MCF 10A (cell line): ENCODE data around the gene PFKFB4. TPM values are rescaled to one million over a fixed set of nuclear protein-coding genes. Genes with fewer than 3 reads are reported as not detected.
A peak's percentile ranks its signal among the peaks of the same experiment; 100 is the strongest.

Experiments
- BruUV-seq: library from RNA; stranded (reverse); fragments of 400-500 nt; replicated peaks from 2 replicates; lab custom pipeline; 2021; lab: Mats Ljungman, UMichigan
- CTCF ChIA-PET: fragments of 300-600 bp; sonication (Branson Sonifier 250); formaldehyde crosslinking; extraction: SDS; loops from one replicate; lab custom pipeline; 2021; ENCODE audit warnings: antibody characterized with exemption, inconsistent platforms; lab: Yijun Ruan, JAX
- POLR2A ChIA-PET: fragments of 300-600, 350-650 bp; sonication (Branson Sonifier 250); formaldehyde crosslinking; extraction: SDS; loops from one replicate; lab custom pipeline; 2020; ENCODE audit warnings: antibody characterized with exemption, inconsistent platforms; lab: Yijun Ruan, JAX
- DNase-seq: peaks from one replicate; pipeline ENCODE4 v3.0.0-alpha.2; 2018; ENCODE audit not compliant: unreplicated experiment
- H3K27ac Mint-ChIP-seq: one replicate; pipeline ENCODE4 v1.8.0; 2022; ENCODE audit warnings: mild to moderate bottlenecking, low read depth, mixed read lengths; ENCODE audit not compliant: unreplicated experiment
- H3K27me3 Mint-ChIP-seq: one replicate; pipeline ENCODE4 v1.8.0; 2022; ENCODE audit warnings: mixed read lengths; ENCODE audit not compliant: insufficient read depth, unreplicated experiment
- H3K36me3 Mint-ChIP-seq: one replicate; pipeline ENCODE4 v1.8.0; 2022; ENCODE audit warnings: mild to moderate bottlenecking, moderate library complexity, mixed read lengths; ENCODE audit not compliant: insufficient read depth, unreplicated experiment
- H3K4me1 Mint-ChIP-seq: one replicate; pipeline ENCODE4 v1.8.0; 2022; ENCODE audit warnings: mixed read lengths; ENCODE audit not compliant: insufficient read depth, unreplicated experiment
- H3K4me3 Mint-ChIP-seq: one replicate; pipeline ENCODE4 v1.8.0; 2022; ENCODE audit warnings: mild to moderate bottlenecking, moderate library complexity, mixed read lengths; ENCODE audit not compliant: unreplicated experiment
- H3K9me3 Mint-ChIP-seq: one replicate; pipeline ENCODE4 v1.8.0; 2022; ENCODE audit warnings: mixed read lengths; ENCODE audit not compliant: unreplicated experiment
- intact Hi-C: fragments of 100-400 bp; cut with micrococcal nuclease; formaldehyde crosslinking; loops from 2 replicates; pipeline ENCODE4 v1.14.1; 2022
- total RNA-seq: library from RNA; stranded (reverse); gene quantifications from 2 replicates; pipeline ENCODE4 v1.2.3, GENCODE V29; 2022
- TF ChIP-seq, protein P1 (sequence below): fragments of 200-600 bp; IDR thresholded peaks from one replicate; pipeline ENCODE4 v1.8.0; 2022; ENCODE audit warnings: antibody characterized with exemption, mild to moderate bottlenecking; ENCODE audit not compliant: unreplicated experiment

The PFKFB4 gene
- total RNA-seq, 1 experiment from 2014 or later: 4.6 TPM

DNA sequence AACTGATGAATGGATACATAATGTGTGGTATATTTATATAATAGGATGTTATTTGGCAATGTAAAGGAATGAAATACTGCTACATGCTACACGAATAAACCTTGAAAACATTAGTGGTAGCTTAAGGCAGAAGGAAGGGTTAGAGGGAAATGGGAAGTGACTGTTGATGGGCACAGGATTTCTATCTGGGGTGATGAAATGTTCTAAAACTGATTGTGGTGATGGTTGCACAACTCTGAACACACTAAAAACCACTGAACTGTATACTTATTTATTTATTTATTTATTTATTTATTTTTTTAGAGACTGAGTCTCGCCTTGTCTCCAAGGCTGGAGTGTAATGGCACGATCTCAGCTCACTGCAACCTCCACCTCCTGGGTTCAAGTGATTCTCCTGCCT is 27.8 kb downstream of the PFKFB4 start:
- TF ChIP-seq, protein P1, sequence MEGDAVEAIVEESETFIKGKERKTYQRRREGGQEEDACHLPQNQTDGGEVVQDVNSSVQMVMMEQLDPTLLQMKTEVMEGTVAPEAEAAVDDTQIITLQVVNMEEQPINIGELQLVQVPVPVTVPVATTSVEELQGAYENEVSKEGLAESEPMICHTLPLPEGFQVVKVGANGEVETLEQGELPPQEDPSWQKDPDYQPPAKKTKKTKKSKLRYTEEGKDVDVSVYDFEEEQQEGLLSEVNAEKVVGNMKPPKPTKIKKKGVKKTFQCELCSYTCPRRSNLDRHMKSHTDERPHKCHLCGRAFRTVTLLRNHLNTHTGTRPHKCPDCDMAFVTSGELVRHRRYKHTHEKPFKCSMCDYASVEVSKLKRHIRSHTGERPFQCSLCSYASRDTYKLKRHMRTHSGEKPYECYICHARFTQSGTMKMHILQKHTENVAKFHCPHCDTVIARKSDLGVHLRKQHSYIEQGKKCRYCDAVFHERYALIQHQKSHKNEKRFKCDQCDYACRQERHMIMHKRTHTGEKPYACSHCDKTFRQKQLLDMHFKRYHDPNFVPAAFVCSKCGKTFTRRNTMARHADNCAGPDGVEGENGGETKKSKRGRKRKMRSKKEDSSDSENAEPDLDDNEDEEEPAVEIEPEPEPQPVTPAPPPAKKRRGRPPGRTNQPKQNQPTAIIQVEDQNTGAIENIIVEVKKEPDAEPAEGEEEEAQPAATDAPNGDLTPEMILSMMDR: no peak
- BruUV-seq: no TSS peak
- Mint-ChIP-seq H3K36me3 (peaks cover 23% of the 10 kb centered on the region), H3K9me3 (no peaks in the 10 kb centered on the region), H3K4me1 (peaks cover 5% of the 10 kb centered on the region), H3K4me3 (no peak overlapping the region), H3K27ac (no peak overlapping the region), H3K27me3 (no peaks in the 10 kb centered on the region)
- intact Hi-C loops: no loop called here
- CTCF ChIA-PET: interaction anchor here (0.6 to 1.0 kb wide), 6 partner anchors 16 to 262 kb away, joined by 3 to 5 read pairs (median 3); partner anchors contain the start of gene PFKFB4
- POLR2A ChIA-PET: interaction anchor here (0.6 to 1.1 kb wide), 3 partner anchors 63 to 88 kb away, joined by 3 read pairs; partner anchors contain the start of gene ATRIP
- peak; percentile 6 for DNase-seq

DNA sequence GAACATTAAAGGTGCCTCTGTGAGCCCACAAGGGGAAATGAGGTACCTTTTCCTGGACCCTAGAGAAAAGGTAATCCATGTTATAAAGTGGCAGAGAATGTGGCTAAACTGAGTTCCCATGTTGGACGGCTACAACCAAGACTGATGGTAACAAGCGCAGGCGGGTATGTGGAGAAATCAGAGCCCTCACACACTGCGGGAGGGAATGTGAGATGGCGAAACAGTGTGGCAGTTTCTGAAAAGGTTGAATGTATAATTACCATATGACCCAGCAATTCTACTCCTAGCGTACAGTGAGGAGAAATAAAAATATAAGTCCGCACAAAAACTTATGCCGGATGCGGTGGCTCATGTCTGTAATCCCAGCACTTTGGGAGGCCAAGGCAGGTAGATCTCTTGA is 28.6 kb downstream of the PFKFB4 start:
- Mint-ChIP-seq H3K4me1 (peaks cover 5% of the 10 kb centered on the region), H3K9me3 (no peaks in the 10 kb centered on the region), H3K27me3 (no peaks in the 10 kb centered on the region), H3K4me3 (no peak overlapping the region), H3K36me3 (peaks cover 23% of the 10 kb centered on the region), H3K27ac (no peak overlapping the region)
- BruUV-seq: no TSS peak
- no peak for DNase-seq
- ChIA-PET POLR2A (interaction anchor here (0.6 kb wide), 1 partner anchor 87 kb away, joined by 3 read pairs; no protein-coding TSS in a partner anchor), CTCF (interaction anchor here (0.6 kb wide), 1 partner anchor 262 kb away, joined by 3 read pairs; no protein-coding TSS in a partner anchor)
- TF ChIP-seq, protein P1: no peak
- intact Hi-C loops: no loop called here

DNA sequence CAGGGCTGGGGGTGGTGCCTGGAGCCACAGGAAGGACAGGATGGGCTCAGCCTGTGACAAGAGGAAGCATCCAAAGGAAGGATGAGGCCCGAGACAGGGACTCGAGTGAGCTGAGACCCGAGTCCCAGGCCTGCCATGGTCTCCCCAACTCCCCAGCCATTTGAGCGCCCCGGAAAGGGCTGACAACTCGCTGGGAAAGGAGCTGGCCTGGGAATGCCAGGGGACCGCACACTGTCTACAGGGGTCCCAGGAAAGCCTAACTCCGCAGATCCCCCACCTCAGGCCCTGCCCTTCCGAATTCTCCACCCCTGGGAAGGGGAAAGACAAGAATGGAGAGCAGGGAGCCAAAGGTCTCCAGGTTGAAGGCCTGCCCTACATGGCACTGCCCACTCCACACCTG is 31.6 kb downstream of the PFKFB4 start:
- no peak overlapping the region for H3K27ac Mint-ChIP-seq
- POLR2A ChIA-PET: no interaction called here
- H3K27me3 Mint-ChIP-seq: no peaks in the 10 kb centered on the region
- peaks cover 5% of the 10 kb centered on the region for H3K4me1 Mint-ChIP-seq
- peaks cover 29% of the 10 kb centered on the region for H3K36me3 Mint-ChIP-seq
- no TSS peak for BruUV-seq
- CTCF ChIA-PET: no interaction called here
- intact Hi-C loops: no loop called here
- no peaks in the 10 kb centered on the region for H3K9me3 Mint-ChIP-seq
- TF ChIP-seq, protein P1: no peak
- no peak overlapping the region for H3K4me3 Mint-ChIP-seq
- no peak for DNase-seq

DNA sequence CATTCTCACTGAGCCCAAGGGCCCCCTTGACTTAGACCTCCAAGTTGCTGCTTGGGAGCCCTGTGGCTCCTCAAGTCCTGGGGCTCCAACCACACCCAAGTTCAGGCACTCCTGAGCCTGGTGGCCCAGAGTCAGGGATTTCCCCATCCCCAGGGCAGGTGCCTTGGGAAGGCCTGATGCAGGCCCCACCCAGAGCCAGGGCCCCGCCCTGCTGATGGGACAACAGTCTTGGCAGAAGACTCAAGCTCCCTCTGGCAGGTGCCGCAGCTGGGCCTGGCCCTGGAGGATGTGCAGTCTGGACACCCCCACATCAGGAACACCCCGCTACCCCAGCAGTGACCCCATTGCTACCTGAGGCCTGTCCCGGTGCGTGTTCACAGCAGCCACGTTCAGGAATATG is 35.0 kb downstream of the PFKFB4 start:
- intact Hi-C loops: no loop called here
- H3K9me3 Mint-ChIP-seq: no peaks in the 10 kb centered on the region
- no peaks in the 10 kb centered on the region for H3K4me1 Mint-ChIP-seq
- no peak for DNase-seq
- H3K4me3 Mint-ChIP-seq: no peak overlapping the region
- POLR2A ChIA-PET: no interaction called here
- no TSS peak for BruUV-seq
- CTCF ChIA-PET: no interaction called here
- no peak overlapping the region for H3K27ac Mint-ChIP-seq
- H3K36me3 Mint-ChIP-seq: peaks cover 18% of the 10 kb centered on the region
- no peaks in the 10 kb centered on the region for H3K27me3 Mint-ChIP-seq
- TF ChIP-seq, protein P1: no peak
